C4-2B (cell line): ENCODE measurements around the gene KCNAB2.

ENCODE experiments used
- H3K27ac ChIP-seq: fragments of 450-650 bp; 2 replicates; pipeline ENCODE4 v1.5.1; 2017
- CTCF ChIP-seq: fragments of 450-650 bp; conservative IDR thresholded peaks from 2 replicates; pipeline ENCODE4 v1.5.1; 2017; ENCODE audit warnings: mild to moderate bottlenecking
- ZFX ChIP-seq: fragments of 450-650 bp; IDR thresholded peaks from 2 replicates; pipeline ENCODE4 v1.6.1; 2017

Gene KCNAB2

GRCh38 chr1:6100861-6101783 is 55.4 kb downstream of the KCNAB2 start:
- TF ChIP-seq ZFX (no peak), CTCF (no peak)
- H3K27ac ChIP-seq, result no peak overlapping the region

GRCh38 chr1:6101826-6102531 is 56.3 kb downstream of the KCNAB2 start:
- TF ChIP-seq CTCF (no peak), ZFX (no peak)
- no peak overlapping the region for H3K27ac ChIP-seq

- no peak for TF ChIP-seq CTCF
- no peak overlapping the region for H3K27ac ChIP-seq
Observed at GRCh38 chr1:6102532-6102845, 56.8 kb downstream of the KCNAB2 start.

- no peak overlapping the region for H3K27ac ChIP-seq
Observed at GRCh38 chr1:6103111-6103853, 57.6 kb downstream of the KCNAB2 start.

GRCh38 chr1:6103854-6104530 is 58.3 kb downstream of the KCNAB2 start:
- no peak overlapping the region for H3K27ac ChIP-seq
- TF ChIP-seq ZFX (no peak), CTCF (no peak)

More at GRCh38 chr1:6103111-6103853, 57.6 kb downstream of the KCNAB2 start:
- TF ChIP-seq CTCF, result no peak
- TF ChIP-seq ZFX, result no peak

GRCh38 chr1:6104631-6105030 is 58.9 kb downstream of the KCNAB2 start:
- no peak for TF ChIP-seq CTCF
- no peak overlapping the region for H3K27ac ChIP-seq
